Left forelimb (tissue), 1 donor: ENCODE data around the gene DDX10.
"Not testable (repeated sequence)": the region's sequence is repeated elsewhere in the genome, so short reads cannot be mapped to it uniquely, and the experiment has no call there.

Experiments
- DNase-seq: peaks from one replicate; pipeline ENCODE4 v3.0.0-alpha.2; 2018; ENCODE audit warnings: low spot score

Gene DDX10

GRCh38 chr11:108774037-108774730, 109.3 kb downstream of the DDX10 start:
- DNase-seq: no peak

- DNase-seq: no peak
Measured at GRCh38 chr11:108775324-108775723, 110.5 kb downstream of the DDX10 start.

- not testable (repeated sequence) for DNase-seq
Measured at GRCh38 chr11:108779147-108779546, 114.3 kb downstream of the DDX10 start.

GRCh38 chr11:108780119-108780518, 115.2 kb downstream of the DDX10 start:
- DNase-seq: no peak

GRCh38 chr11:108781946-108782345, 117.1 kb downstream of the DDX10 start:
- no peak for DNase-seq

- DNase-seq: no peak
Measured at GRCh38 chr11:108786281-108786990, 121.6 kb downstream of the DDX10 start.

- no peak for DNase-seq
Measured at GRCh38 chr11:108787105-108787504, 122.2 kb downstream of the DDX10 start.

GRCh38 chr11:108788565-108789199, 123.8 kb downstream of the DDX10 start:
- no peak for DNase-seq

- no peak for DNase-seq
Measured at GRCh38 chr11:108790501-108791299, 125.8 kb downstream of the DDX10 start.

- DNase-seq: no peak
Measured at GRCh38 chr11:108793138-108793537, 128.3 kb downstream of the DDX10 start.

GRCh38 chr11:108793611-108794010, 128.7 kb downstream of the DDX10 start:
- no peak for DNase-seq

- DNase-seq: no peak
Measured at GRCh38 chr11:108796551-108796950, 131.7 kb downstream of the DDX10 start.

- DNase-seq: no peak
Measured at GRCh38 chr11:108797578-108798100, 132.8 kb downstream of the DDX10 start.

GRCh38 chr11:108802492-108802891, 137.6 kb downstream of the DDX10 start:
- DNase-seq: no peak

- DNase-seq: no peak
Measured at GRCh38 chr11:108803776-108804175, 138.9 kb downstream of the DDX10 start.

- DNase-seq: no peak
Measured at GRCh38 chr11:108804511-108804910, 139.6 kb downstream of the DDX10 start.

GRCh38 chr11:108805030-108805429, 140.2 kb downstream of the DDX10 start:
- no peak for DNase-seq

GRCh38 chr11:108807262-108807661, 142.4 kb downstream of the DDX10 start:
- DNase-seq: no peak

- DNase-seq: no peak
Measured at GRCh38 chr11:108813086-108813485, 148.2 kb downstream of the DDX10 start.

GRCh38 chr11:108817976-108818375, 153.1 kb downstream of the DDX10 start:
- no peak for DNase-seq

- no peak for DNase-seq
Measured at GRCh38 chr11:108818971-108819370, 154.1 kb downstream of the DDX10 start.

GRCh38 chr11:108819957-108820356, 155.1 kb downstream of the DDX10 start:
- DNase-seq: no peak
